Activated CD4-positive, alpha-beta T cell treated with anti-CD3 and anti-CD28 coated beads, Interleukin-2, amount 10 ng/mL, durations not matched to agents 7 days and 5 days (primary cell): Measurements from ENCODE around the gene IQCE. TPM values are rescaled to one million over a fixed set of nuclear protein-coding genes. Genes with fewer than 3 reads are reported as not detected.
A peak's percentile ranks its signal among the peaks of the same experiment; 100 is the strongest.

Source experiments
- CTCF ChIA-PET: fragments of 350-600 bp; sonication (Branson Sonifier 250); formaldehyde crosslinking; loops from one replicate; lab custom pipeline; 2021; ENCODE audit warnings: antibody characterized with exemption; lab: Charles Lee
- POLR2A ChIA-PET: fragments of 350-600 bp; sonication (Branson Sonifier 250); formaldehyde crosslinking; loops from one replicate; lab custom pipeline; 2021; ENCODE audit warnings: antibody characterized with exemption; lab: Charles Lee
- DNase-seq: peaks from one replicate; pipeline ENCODE4 v3.0.0-alpha.2; 2020
- H3K27ac Mint-ChIP-seq: one replicate; pipeline ENCODE4 v1.8.0; 2021; ENCODE audit warnings: mild to moderate bottlenecking, moderate library complexity, mixed read lengths
- H3K27me3 Mint-ChIP-seq: one replicate; pipeline ENCODE4 v1.8.0; 2021; ENCODE audit warnings: mixed read lengths
- H3K36me3 Mint-ChIP-seq: one replicate; pipeline ENCODE4 v1.8.0; 2021; ENCODE audit warnings: low read depth, mixed read lengths
- H3K4me1 Mint-ChIP-seq: one replicate; pipeline ENCODE4 v1.8.0; 2021; ENCODE audit warnings: mixed read lengths
- H3K4me3 Mint-ChIP-seq: one replicate; pipeline ENCODE4 v1.8.0; 2021; ENCODE audit warnings: mild to moderate bottlenecking, moderate library complexity, mixed read lengths
- H3K9me3 Mint-ChIP-seq: one replicate; pipeline ENCODE4 v1.8.0; 2021; ENCODE audit warnings: mixed read lengths
- total RNA-seq, 2 experiments: library from RNA; stranded (reverse); gene quantifications; one replicate each; pipeline ENCODE4 v1.2.3, GENCODE V29; 2021

IQCE gene
- total RNA-seq, 2 experiments from 2014 or later: 13.8 to 15.5 TPM

DNA sequence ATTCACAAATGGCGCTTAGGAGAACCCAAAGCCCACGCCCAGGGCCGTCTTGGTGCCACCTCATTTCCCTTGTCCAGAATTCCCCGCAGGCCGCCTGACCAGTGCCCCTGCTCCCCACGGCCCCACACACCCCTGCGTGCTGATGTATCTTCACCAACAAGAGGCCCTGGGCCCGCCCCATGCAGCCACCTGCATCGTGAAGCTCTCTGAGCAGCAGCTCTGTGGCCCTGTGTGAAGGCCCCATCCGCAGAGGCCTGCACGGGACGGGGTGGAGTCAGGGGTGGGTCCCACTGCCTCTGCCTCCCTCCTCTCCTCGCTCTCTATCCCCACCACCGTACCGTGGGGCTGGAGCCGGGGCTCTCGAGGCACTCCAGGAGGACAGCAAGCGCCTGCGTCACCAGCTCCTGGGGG, 18.1 kb upstream of the IQCE start:
- H3K36me3 Mint-ChIP-seq: peaks cover 7% of the 10 kb centered on the region

DNA sequence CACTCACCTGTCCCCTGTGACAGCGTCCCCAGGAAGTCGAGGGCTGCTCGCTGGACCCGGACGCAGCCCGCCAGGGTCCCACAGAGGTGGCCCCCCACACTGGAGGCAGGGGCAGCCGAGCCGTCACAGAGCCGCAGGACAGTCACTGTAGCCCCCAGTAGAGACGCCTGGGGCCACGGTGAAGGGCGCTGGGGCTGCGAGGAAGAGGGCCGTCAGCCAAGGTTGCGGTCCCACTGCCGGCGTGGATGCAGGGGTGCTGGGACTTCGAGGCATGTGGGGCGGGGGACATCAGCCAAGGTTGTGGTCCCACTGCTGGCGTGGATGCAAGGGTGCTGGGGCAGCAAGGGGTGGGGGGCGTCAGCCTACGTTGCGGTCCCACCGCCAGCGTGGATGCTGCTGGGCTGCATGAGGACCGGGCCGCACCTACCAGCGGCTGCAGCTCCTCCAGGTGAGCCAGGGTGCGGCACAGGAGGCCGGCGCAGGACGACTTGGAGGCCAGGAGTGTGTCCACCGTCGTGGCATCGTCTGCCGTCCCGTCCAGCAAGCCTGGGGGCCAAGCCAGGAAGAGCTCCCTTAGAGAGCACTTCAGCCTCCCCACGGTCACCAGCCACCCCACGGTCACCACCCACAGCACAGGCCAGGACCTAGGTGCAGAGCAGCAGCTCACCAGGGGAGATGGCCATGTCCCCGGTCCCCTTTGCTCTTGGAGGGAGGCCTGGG, 17.3 kb upstream of the IQCE start:
- Mint-ChIP-seq H3K36me3 (peaks cover 9% of the 10 kb centered on the region), H3K4me1 (no peaks in the 10 kb centered on the region), H3K27ac (no peak overlapping the region), H3K4me3 (no peak overlapping the region), H3K9me3 (no peaks in the 10 kb centered on the region), H3K27me3 (no peaks in the 10 kb centered on the region)
- CTCF ChIA-PET: no interaction called here
- DNase-seq: no peak
- POLR2A ChIA-PET: no interaction called here

More for the DNA sequence above, 18.1 kb upstream of the IQCE start:
- POLR2A ChIA-PET: no interaction called here
- CTCF ChIA-PET: no interaction called here
- H3K27ac Mint-ChIP-seq: no peak overlapping the region
- DNase-seq: no peak
- H3K4me3 Mint-ChIP-seq: no peak overlapping the region
- no peaks in the 10 kb centered on the region for H3K4me1 Mint-ChIP-seq
- H3K27me3 Mint-ChIP-seq: no peaks in the 10 kb centered on the region
- H3K9me3 Mint-ChIP-seq: no peaks in the 10 kb centered on the region

DNA sequence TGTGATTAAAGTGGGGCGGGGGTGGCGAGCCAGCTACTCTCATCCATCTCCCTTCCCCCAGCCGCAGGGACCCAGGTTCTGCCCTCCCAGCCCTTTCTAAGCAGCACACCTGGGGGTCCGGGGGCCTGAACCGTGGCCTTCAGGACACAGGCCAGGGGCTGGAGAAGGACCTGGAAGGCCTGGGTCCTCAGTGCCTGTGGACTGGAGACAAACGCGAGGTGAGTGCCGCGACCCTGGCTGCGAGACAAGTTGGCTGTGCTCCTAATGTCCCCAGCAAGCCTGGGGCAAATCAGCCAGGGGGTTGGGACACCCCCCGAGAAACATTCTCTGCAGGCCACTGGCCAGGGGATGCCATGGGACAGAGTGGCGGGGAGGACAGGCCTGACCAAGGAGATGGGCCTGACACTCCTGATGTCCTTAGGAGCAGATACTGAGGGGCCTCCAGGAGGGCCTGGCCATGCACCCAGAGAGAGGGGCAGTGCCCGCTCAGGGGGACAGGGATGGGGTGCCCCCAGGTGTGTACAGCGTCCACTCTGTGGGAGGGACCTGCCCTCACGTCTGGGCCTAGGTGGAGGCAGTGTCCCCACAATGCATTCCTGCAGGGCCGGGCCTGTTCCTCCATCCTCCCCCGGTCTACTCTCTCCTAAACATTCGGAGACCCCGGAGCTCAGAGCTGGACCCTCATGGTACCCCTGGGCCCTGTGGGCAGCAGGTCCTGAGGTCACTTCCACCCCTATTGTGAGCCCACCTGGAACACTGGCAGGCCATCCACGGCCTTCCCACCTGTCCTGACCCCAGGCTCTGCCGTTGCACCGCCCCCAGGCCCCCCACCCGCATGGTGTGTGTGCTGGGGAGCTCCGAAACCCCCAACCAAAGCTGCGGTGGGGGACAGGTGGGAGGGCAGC, 16.5 kb upstream of the IQCE start:
- ChIA-PET CTCF (no interaction called here), POLR2A (no interaction called here)
- no peak for DNase-seq
- H3K4me3 Mint-ChIP-seq: no peak overlapping the region
- no peaks in the 10 kb centered on the region for H3K27me3 Mint-ChIP-seq
- H3K36me3 Mint-ChIP-seq: peaks cover 13% of the 10 kb centered on the region
- no peaks in the 10 kb centered on the region for H3K4me1 Mint-ChIP-seq
- H3K27ac Mint-ChIP-seq: no peak overlapping the region
- no peaks in the 10 kb centered on the region for H3K9me3 Mint-ChIP-seq

DNA sequence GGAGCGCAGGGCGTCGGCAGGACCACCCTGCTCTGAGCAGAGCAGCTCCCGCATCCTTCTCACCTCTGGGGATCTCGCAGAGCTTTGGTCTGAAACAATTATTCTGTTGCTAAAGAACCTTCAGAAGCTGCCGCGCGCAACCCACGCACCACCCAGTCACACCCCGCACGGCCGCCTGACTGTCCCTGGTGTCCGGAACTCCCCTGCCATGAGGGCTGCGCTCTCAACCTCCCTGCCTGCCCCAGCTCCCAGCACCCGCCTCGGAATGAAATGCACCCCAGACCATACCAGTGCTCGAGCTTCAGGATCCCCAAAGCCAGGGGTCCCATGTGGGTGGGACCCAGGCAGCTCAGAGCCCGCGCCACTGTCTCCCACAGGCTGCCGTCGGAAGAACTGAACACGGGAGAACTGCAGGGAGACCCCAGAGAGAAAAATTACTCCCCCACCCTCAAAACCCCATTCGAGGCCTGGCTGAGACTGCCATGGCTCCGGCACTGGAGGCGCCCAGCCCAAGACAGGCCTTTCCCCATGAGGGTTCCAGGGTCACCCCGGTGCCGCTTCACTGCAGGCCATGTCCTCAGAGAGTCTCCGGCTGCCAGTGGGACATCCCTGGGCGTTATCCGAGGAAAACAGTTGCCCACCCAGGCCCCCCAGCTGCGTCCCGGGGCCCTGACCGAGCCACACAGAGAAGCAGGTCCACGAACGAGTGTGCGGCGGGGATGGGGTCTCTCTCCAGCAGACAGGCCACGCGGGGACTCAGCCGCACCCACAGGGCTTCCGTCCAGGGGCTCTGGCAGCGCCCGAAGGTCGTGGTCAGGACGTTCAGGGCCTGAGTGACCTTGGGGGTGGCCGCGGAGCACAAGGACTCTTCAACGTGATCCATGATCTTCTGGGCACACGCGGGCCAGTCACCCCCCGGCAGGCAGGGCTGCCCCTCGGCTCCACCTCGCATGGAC, 15.6 kb upstream of the IQCE start:
- H3K9me3 Mint-ChIP-seq: no peaks in the 10 kb centered on the region
- no peaks in the 10 kb centered on the region for H3K27me3 Mint-ChIP-seq
- H3K27ac Mint-ChIP-seq: no peak overlapping the region
- ChIA-PET CTCF (no interaction called here), POLR2A (no interaction called here)
- H3K4me1 Mint-ChIP-seq: no peaks in the 10 kb centered on the region
- H3K4me3 Mint-ChIP-seq: no peak overlapping the region
- H3K36me3 Mint-ChIP-seq: peaks cover 20% of the 10 kb centered on the region
- no peak for DNase-seq

DNA sequence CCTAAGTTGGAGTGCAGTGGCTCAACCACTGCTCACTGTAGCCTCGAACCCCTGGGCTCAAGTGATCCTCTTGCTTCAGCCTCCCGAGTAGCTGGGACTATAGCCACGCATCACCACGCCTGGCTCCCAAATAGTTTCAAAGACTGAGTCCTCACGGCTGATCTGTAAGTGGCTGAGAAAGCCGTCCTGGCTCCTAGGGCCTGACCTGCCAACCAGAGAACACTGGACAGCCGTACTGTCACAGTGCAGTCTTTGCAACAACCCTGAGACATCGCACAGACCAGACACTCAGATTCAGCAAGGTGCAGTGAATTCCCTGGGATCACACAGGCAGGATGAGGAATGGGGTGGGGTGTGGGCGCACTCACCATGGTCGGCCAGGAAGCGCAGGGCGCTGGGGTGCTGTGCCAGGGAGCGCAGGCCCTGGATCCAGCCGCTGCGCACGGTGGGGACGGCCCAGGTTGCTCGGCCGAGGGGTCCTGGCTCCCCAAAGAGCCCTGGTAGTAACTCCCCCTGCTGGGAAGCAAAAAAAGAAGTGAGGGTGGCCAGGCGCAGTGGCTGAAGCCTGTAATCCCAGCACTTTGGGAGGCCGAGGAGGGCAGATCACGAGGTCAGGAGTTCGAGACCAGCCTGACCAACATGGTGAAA, 14.1 kb upstream of the IQCE start:
- Mint-ChIP-seq H3K36me3 (peaks cover 28% of the 10 kb centered on the region), H3K4me1 (peaks cover 5% of the 10 kb centered on the region), H3K9me3 (no peaks in the 10 kb centered on the region), H3K27ac (no peak overlapping the region), H3K27me3 (no peaks in the 10 kb centered on the region), H3K4me3 (no peak overlapping the region)
- DNase-seq: no peak
- ChIA-PET CTCF (interaction anchor here (0.7 to 1.1 kb wide), 2 partner anchors 13 to 172 kb away, joined by 3 read pairs; no protein-coding TSS in a partner anchor), POLR2A (no interaction called here)

DNA sequence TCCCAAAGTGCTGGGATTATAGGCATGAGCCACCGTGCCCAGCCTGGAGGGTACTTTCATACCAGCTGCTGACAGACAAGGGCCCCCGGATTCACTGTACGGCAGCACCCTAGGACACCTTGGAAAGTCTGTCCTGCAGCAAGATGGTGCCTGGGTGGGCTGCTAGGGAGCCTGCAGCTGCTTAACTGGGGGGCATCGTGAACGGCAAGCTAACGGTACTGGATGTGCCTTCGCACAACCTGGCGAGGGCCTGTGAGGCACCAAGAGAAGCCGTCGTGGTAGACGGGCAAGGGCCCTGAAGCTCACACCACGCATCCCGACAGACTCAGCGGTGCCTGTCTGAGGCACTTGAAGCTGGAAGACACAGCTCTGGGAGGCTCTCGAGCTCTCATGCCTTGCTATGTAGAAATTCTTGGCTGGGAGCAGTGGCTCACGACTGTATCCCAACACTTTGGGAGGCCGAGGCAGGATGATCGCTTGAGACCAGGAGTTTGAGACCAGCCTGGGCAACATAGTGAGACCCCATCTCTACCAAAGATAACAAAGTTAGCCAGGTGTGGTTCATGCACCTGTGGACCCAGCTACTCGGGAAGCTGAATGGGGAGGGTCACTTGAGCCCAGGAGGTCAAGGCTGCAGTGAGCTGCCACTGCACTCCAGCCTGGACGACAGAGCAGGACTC, 12.9 kb upstream of the IQCE start:
- no peak for DNase-seq
- H3K27me3 Mint-ChIP-seq: no peaks in the 10 kb centered on the region
- no peak overlapping the region for H3K27ac Mint-ChIP-seq
- ChIA-PET POLR2A (no interaction called here), CTCF (interaction anchor here (0.8 to 1.1 kb wide), 3 partner anchors 8 to 12 kb away, joined by 3 to 5 read pairs (median 3); partner anchors contain the start of gene BRAT1)
- peaks cover 33% of the 10 kb centered on the region for H3K36me3 Mint-ChIP-seq
- no peaks in the 10 kb centered on the region for H3K9me3 Mint-ChIP-seq
- peaks cover 10% of the 10 kb centered on the region for H3K4me1 Mint-ChIP-seq
- no peak overlapping the region for H3K4me3 Mint-ChIP-seq

DNA sequence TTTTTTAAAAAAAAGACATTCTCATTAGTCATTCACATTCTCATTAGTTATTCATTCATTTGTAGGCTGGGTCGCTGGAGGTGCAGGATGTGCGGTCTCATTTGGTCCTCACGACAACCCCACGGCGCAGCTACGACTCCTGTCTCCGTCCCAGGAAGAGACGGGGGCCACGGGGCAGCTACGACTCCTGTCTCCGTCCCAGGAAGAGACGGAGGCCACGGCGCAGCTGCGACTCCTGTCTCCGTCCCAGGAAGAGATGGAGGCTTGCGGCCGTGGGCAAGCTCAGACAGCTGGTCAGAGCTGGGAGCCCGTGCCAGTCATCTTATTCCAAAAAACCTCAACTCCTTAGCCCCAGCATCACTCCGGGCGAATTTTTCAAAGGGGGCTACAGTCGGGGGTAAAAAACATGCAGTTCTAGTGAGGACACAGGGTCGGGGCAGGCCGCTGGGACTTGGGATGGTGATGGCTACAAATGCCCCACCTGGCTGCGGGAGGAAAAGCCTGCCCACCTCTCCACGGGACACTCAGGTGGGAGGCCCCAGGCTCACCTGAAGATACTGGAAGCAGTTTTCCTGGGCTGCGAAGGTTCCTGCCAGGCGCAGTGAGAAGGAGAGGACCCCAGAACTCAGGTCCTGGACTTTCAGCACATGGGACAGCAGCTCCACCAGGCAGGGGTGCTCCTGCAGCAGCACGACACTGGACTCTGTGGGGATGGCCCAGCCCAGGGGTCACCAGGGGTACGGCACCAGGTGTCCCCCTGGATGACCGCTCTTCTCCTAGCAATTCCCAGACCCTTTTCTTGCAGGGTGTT, 11.8 kb upstream of the IQCE start:
- H3K4me3 Mint-ChIP-seq: no peak overlapping the region
- no peaks in the 10 kb centered on the region for H3K27me3 Mint-ChIP-seq
- ChIA-PET CTCF (interaction anchor here (0.7 to 0.8 kb wide), 3 partner anchors 9 to 1434 kb away, joined by 3 to 4 read pairs (median 3); partner anchors contain the start of gene BRAT1), POLR2A (no interaction called here)
- H3K9me3 Mint-ChIP-seq: no peaks in the 10 kb centered on the region
- peaks cover 14% of the 10 kb centered on the region for H3K4me1 Mint-ChIP-seq
- peaks cover 36% of the 10 kb centered on the region for H3K36me3 Mint-ChIP-seq
- no peak for DNase-seq
- no peak overlapping the region for H3K27ac Mint-ChIP-seq

DNA sequence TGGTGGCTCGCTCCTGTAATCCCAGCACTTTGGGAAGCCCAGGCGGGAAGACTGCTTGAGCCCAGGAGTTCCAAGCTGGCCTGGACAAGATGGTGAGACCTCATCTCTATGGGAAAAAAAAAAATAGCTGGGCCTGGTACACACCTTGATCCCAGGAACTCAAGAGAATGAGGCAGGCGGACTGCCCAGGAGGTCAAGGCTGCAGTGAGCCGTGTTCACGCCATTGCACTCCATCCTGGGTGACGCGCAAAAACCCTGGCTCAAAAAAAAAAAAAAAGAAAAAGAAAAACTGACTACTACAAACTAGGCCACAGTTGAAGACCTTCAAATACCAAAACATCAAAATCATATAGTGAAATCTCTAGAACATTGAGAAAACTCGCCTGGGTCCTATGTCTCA, 7.4 kb upstream of the IQCE start:
- Mint-ChIP-seq H3K4me3 (no peak overlapping the region), H3K4me1 (peaks cover 36% of the 10 kb centered on the region), H3K9me3 (no peaks in the 10 kb centered on the region), H3K27me3 (no peaks in the 10 kb centered on the region), H3K36me3 (peaks cover 39% of the 10 kb centered on the region), H3K27ac (no peak overlapping the region)
- ChIA-PET POLR2A (no interaction called here), CTCF (interaction anchor here (0.6 to 0.9 kb wide), 4 partner anchors 27 to 137 kb away, joined by 3 to 5 read pairs (median 3); no protein-coding TSS in a partner anchor)
- DNase-seq: no peak

DNA sequence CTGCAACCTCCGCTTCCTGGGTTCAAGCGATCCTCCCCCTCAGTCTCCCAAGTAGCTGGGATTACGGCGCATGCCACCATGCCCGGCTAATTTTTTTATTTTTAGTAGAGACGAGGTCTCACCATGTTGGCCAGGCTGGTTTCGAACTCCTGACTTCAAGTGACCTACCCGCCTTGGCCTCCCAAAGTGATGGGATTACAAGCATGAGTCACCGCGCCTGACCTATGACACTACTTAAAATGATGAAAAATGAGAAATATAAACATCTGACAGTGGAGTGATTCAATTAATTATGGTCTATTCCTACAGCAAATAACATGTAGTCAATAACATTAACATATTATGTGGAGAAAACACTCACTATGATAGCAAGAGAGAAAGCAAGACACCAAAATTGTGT, 5.7 kb upstream of the IQCE start:
- peaks cover 40% of the 10 kb centered on the region for H3K4me1 Mint-ChIP-seq
- no peak for DNase-seq
- no peaks in the 10 kb centered on the region for H3K9me3 Mint-ChIP-seq
- no peak overlapping the region for H3K27ac Mint-ChIP-seq
- H3K4me3 Mint-ChIP-seq: peak overlapping the region; percentile 89
- POLR2A ChIA-PET: no interaction called here
- peaks cover 29% of the 10 kb centered on the region for H3K36me3 Mint-ChIP-seq
- CTCF ChIA-PET: interaction anchor here (1.2 kb wide), 1 partner anchor 195 kb away, joined by 4 read pairs; no protein-coding TSS in a partner anchor
- H3K27me3 Mint-ChIP-seq: no peaks in the 10 kb centered on the region

DNA sequence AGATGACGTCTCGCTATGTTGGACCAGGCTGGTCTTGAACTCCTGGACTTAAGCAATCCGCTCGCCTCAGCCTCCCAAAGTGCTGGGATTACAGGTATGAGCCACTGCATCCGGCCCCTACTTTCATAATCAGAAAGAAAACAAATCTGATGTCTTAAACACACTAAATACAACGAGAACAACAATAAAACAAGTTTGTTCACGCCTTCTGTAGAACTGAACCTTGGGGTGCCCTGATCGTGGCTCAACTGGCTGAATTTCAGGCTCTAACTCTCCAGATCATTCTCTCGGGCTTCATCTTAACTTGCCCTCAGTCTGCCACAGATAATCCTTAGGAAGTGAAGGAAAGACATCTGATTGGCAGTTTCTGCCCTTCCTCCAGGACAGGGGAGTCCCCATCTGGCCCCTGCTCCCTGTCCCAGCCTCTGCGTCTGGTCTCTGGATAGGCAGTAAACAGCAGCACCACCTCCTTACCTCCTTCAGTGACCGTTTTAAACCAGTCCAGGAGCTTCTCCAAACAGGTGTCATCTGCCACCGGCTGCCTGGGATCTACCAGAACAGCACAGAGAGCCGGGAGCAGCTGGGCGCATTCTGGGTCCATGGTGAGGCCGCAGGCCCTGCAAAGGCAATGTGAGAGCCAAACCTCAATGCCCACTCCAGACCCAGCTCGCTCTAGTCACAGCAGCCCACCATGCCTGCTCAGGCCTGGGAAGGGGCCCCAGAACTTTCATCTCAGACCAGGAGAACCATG, 4.8 kb upstream of the IQCE start:
- Mint-ChIP-seq H3K9me3 (no peaks in the 10 kb centered on the region), H3K4me1 (peaks cover 45% of the 10 kb centered on the region)

More for the DNA sequence above, 4.8 kb upstream of the IQCE start:
- POLR2A ChIA-PET: no interaction called here
- peak overlapping the region; percentile 92 for H3K27ac Mint-ChIP-seq
- H3K27me3 Mint-ChIP-seq: no peaks in the 10 kb centered on the region
- DNase-seq: no peak
- H3K4me3 Mint-ChIP-seq: peak overlapping the region; percentile 89
- peaks cover 25% of the 10 kb centered on the region for H3K36me3 Mint-ChIP-seq
- CTCF ChIA-PET: interaction anchor here (0.7 to 1.5 kb wide), 3 partner anchors 9 to 196 kb away, joined by 3 to 5 read pairs (median 4); no protein-coding TSS in a partner anchor
